Activated CD8-positive, alpha-beta memory T cell treated with anti-CD3 and anti-CD28 coated beads for 24 hours (primary cell): Measurements from ENCODE around the gene FIGN.

Source experiments
- DNase-seq: peaks from one replicate; pipeline ENCODE4 v3.0.0-alpha.2; 2020

FIGN gene, protein sequence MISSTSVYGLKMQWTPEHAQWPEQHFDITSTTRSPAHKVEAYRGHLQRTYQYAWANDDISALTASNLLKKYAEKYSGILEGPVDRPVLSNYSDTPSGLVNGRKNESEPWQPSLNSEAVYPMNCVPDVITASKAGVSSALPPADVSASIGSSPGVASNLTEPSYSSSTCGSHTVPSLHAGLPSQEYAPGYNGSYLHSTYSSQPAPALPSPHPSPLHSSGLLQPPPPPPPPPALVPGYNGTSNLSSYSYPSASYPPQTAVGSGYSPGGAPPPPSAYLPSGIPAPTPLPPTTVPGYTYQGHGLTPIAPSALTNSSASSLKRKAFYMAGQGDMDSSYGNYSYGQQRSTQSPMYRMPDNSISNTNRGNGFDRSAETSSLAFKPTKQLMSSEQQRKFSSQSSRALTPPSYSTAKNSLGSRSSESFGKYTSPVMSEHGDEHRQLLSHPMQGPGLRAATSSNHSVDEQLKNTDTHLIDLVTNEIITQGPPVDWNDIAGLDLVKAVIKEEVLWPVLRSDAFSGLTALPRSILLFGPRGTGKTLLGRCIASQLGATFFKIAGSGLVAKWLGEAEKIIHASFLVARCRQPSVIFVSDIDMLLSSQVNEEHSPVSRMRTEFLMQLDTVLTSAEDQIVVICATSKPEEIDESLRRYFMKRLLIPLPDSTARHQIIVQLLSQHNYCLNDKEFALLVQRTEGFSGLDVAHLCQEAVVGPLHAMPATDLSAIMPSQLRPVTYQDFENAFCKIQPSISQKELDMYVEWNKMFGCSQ

DNA sequence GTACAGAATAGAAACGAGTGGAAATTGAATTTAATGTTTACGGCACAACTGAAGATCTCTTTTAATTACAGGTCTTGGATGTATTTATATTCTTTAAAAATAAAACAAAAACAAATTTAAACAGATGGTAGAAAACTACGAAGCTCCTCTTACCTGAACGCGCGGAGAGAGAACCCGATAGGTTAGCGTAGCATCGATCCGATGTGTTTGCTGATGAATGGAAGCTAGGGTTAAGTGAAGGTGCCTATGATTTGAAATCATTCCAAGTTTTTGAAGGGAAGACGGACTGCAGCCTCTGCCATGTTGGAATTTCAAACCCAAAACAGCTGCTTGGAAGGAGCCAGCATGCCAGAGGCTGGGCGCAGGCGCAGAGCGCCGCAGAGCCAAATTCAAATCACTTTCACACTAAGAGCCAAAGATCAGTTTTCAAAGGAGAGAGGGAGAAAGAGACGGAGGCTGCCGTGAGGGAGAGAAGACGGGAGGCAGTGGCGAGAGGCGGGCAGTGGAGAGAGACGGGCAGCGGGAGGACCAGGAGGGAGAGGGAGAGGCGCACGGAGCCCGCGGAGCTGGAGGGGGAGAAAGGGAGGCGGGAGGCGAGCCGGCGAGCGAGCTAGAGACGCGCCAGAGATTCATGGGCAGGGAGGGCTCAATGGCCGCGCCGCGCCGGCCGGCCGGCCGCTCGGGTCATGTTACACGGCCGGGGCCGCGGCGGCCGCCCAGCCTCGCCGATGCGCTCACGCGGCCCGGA lies at the start of gene FIGN:
FIGN (minus strand) TSS at position 324 of the 748 bp plus-strand sequence. CDS start 1,081 bp downstream, outside the sequence.
- no peak for DNase-seq

DNA sequence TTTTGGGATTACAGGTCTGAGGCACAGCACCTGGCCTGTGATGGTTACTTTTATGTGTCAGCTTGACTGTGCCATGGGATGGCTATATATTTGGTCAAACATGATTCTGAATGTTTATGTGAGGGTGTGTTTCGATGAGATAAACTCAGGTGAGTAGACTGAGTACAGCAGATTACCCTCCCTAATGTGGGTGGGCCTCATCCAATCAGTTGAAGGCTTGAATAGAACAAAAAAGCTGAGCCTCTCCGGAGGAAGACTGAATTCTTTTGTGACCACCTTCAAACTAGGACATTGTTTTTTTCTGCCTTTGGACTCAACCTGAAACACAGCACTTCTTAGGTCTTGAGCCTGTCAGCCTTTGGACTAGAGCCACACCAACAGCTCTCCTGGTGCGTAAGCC lies 49.4 kb upstream of the FIGN start:
- DNase-seq: no peak

DNA sequence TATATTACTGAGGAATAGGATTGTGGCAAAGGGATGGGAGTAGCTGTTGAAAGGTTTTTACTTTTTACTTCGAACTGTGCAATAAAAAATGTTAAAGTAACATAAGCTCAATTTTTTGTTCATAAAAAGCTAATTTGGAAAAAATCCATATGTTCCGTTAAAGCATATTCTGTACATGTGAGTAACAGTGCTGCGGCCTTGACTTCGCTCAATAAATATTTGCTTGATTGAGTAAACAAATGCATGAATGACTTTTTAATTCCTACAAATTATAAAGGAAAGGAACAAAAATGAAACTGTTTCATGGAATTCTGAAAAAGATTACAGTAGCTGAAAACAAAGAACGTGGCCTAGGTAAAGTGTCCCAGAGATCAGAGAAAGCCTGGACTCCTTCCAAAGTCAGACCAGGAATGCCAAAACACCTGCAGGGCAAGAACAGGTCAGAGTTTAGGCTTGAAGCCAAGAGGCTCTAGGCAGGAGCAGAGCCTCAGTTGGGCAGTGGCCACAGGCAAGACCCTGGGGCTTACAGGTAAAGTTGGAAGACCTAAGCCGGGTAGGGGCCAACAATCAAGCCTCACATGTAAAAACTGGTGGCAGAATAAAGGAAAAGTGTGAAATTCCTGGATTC lies 44.3 kb upstream of the FIGN start:
- DNase-seq: no peak

DNA sequence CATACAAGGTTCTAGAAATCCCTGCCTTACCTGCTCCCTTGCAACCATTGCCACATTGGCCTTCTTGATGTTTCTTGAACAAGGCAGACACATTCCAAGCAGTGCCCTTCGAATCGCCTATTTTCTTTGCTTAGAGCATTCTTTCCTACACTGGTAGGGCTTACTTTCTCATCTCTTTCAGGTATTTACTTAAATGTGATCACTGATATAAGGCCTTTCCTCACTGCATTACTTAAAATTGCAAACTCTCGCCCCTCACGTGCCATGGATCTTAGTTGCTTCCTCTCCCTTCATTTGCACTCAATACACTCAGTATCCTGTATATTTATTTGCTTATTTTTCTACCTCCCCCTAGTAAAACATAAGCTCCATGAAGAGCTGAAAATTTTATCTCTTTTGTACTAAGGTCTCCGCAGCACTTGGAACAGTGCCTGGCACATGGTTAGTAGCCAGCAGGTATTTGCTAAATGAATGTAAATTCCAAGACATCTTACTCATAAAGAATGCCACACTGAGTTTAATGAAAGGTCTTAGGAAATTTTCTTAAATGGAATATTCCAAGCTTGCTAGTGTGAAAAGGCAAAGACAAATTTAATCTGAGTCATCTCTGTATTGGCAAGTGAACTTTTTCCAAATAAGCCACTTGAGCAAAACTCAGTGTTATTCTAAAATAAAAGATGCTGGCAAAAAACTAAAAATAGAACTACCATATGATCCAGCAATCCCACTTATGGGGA lies 42.4 kb upstream of the FIGN start:
- no peak for DNase-seq

DNA sequence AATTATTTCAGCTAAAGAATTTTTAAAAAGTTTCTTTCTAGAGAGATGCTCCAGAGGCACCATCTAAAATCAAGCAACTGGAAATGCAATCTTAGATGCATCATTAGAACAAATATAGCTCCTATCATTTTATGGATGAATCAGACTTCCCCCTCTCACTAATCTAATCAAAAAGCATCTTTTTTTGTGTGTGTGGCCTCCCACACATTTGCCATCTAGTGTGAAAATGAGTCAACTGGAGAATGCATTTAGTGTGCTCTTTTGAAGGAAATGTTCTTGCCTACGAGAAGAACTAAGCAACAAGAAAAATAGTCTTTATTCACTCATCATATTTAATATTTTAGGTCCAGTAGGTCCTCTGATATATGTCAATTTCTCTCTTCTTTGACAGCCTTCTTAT lies 39.5 kb upstream of the FIGN start:
- DNase-seq: no peak

DNA sequence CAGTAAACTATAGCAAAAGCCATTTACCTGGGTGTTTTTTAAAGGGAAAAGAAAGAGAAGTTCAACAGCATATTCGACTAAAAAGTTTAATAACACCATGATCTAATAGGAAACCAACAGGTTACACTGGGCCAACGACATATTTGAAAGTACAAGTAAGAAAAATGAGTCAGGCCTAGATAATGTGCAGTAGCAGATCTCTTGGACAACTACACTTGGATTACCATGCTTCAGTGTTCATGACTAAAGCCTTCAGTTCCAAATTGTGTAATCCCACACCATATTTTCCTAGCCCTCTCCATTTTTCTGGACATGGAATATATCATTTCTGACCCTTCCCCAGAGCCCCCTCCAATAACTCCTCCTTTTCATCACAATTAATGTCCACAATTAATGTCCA lies 39.1 kb upstream of the FIGN start:
- DNase-seq: no peak

DNA sequence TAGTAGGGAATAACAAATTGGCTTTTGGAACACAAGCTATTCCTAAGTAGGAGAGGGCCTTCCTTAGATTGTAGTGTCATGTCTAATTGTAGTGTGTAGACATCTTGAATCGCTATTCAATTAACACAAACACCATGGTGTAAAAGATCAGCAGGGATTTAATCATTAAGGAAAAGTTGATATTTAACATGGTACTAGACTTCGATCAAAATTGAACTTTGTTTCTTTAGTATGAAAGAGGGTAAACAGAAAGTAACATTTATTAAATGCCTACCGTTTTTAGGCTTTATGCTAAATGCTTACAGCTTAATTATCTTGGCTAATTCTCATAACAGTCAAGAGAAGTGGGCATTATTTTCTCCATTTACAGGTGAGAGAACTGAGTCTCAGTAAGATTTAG lies 37.5 kb upstream of the FIGN start:
- no peak for DNase-seq

DNA sequence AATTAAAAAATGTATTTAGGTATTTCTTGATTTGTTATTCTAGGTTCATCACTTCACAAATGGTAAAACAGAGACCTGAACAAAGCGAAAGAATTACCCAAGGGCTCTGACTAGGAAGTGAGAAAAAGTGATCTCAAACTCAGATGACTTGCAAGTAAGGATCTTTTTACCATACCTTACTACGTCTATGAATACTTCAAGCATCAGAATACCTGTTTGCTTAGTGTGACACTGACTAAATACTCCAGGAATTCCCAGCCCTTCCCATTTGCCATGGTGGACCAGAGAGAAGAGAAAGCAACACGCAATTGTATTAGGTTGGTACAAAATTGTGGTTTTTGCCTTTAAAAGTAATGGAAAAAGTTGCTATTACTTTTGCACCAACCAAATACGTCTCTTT lies 35.8 kb upstream of the FIGN start:
- DNase-seq: no peak

DNA sequence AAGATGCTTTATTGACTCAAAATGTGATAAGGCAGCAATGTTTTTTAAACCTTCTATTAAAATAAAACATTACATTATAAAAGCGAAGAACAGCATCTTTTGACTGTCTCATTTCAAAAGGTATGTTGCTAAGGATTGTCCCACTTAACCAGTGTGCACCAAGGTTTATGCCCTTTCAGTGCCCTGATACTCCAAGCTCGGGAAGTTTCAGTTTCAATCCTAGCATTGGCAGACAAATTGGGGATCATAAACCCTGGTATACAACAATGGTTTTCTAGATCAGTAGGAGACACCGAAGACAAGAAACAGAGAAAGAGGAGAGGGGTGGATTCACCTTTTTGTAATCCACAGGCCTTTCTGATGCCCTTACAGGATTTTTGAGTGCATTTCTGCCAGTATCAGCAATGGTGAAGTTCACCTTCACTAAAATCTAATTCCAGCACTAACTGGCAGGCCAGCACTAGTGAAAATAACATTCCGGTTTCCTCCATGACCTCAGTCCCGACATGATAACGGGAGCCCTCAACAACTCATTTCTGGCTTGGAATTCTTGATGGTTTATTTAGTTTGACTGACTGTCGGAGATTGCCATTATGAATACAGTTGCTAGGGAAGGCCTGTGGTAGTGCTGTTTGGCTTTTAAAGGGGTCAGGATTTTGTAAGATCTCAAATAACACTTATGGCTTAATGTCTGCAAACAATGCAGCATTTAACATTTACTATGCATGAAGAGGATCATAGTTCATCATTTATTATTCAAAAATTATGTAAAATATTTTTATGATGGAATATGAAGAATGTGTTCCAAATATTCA lies 33.3 kb upstream of the FIGN start:
- no peak for DNase-seq

DNA sequence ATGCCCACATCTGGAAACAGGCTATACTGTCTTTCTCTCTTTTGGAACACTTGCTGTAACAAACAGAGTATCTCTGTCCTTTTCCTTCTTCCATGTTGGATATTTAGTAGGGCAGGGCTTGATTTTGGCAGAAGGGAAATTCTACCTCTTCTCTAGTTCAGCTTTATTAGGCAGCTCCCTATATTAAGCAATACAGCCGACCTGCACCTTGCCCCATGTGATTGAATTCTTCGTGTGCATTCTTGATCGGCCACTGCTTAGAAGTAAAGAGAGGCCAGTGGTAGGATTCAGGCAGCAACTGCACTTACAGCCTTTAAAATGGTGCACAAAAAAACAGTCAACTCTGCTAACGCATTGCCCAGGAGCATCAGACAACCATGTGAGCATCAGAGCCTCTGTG lies 31.3 kb upstream of the FIGN start:
- no peak for DNase-seq

DNA sequence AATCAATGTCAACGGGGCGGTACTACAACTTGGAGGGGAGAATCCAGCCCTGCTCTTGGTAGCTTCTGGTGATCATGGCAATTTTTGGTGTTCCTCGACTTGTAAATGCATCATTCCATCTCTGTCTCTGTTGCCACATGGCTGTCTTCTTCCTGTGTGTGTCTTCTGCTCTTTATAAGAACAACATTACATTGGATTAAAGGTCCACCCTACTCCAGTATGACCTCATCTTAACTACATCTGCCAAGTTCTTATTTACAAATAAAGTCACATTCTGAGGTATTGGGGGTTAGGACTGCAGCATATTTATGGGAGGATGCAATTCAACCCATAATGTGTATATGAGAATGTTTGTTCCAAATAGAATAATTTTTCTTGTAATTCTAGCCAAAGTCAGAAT lies 28.8 kb upstream of the FIGN start:
- no peak for DNase-seq

DNA sequence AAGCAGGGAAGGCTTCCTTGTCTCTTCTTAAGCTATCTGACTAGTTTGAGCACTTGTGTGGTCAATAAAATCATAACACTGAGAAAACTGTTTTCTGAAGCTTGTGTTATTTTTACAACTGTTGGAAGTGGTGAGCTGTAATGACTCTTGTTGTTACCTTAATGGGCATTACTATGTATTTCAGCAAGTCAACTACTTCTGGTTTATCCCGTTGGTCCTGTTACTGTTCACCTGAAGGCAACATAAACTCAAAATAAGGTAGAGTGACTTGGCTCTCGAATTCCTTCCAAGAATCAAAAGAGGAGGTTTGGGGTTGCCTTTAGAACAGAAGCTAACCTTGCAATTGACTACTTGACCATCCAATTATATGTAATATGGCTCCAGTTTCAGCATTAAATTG lies 23.2 kb upstream of the FIGN start:
- no peak for DNase-seq

DNA sequence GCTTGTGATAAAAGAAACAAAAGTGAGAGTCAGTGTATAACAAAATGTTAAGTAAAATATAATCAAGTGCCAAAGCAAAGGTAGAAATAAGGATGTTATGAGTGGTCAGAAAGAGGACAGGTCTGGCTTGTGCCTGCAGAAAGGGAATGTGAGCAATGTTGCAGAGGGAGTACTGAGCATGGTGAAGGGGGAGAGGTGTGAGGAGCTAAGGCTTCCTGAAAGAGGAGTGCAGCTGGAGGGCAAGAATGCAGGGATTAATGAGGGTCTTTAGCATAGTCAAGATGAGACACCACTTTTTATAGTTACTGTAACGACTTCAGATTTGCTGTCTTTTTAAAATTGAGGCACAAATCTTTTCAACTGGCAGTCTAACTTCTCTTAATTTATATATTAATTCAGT lies 22.0 kb upstream of the FIGN start:
- no peak for DNase-seq

DNA sequence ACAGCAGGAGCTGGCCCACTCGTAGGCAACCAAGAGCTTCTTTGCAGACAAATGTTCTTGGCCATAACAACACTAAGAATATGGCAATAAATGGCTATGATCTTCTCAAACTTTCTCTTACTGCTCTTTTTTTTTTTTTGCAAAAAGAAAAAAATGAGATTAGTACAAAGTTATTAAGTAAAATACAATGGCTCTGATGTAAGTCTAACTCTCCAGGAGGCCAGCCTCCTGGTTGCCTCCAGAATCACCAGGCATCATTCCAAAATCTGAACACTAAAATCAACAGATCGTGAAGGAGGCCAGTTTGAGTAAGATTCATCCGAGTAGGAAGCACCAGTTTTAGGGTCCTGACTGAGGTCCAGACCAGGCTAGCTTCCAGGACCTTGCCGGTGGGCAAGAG lies 20.8 kb upstream of the FIGN start:
- DNase-seq: no peak

DNA sequence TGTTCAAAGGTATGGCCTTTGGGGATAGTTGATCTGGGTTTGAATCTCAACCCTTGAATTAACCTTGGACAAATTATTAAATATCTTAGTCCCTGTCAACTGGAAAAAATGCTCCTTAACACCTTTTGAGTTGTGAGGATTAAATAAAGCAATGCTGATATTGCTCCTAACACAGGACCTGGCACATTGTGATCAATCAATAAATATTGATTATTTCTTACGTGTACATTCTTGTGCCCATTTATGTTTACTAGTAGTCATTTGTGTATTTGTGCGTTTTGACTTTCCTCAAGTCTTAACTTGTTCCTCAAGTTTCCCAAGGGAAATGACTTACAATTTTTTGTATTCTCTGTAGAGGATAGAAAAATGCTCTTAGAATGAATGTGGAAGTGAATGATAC lies 19.6 kb upstream of the FIGN start:
- DNase-seq: no peak

DNA sequence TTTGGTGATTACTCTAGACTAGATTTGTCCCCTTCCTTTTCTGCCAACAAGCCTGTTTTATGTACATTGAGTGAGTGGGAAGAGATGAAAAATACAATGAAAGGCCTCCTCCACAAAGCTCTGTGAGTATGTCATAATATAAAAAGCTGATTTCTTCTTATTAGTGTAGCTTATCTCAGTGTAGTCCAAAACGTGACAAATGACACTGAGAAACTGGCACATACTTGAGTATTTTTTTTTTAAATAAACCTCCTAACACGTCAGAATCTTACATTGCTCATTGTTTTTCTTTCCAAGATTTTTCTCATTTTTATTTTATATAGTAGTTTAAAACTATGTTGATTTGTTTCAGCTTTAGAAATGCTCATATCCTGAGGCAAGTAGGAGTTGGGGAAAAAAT lies 17.9 kb upstream of the FIGN start:
- DNase-seq: no peak

DNA sequence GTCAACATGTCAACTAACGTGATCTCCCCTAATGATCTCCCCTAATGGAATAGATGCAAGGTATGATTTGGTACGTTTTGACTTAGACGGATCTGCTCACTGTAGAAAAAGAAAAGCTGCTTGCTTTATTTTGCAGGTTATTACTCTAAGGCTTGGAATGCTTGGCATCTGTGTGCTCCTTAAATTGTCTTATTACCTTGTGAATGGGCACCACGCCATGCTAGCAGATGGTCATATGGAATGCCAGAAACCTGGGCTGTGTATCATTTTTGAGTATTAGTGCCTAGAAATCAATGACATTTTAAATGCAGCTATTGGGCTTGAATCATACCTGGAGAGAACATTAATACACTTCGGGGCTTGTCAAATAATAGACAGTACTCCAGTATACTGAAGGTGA lies 16.5 kb upstream of the FIGN start:
- DNase-seq: no peak

DNA sequence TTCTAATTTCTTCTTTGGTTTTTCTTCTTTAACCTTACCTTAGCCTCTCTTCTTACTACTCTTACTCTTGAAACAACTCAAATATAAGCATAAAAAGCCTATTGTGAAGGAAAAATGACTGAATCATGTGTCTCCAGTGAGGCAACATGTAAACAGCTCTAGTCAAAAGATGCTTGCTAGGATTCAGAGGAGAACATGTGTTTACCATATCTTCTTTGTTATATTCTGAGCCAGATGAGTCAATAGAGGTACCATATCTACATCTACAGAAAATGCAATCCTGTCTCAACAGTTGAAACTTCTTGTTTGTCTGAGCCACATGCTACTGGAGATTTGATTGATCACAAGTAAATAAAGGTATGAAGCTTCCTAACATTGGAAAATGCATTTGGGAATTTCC lies 15.9 kb upstream of the FIGN start:
- no peak for DNase-seq

DNA sequence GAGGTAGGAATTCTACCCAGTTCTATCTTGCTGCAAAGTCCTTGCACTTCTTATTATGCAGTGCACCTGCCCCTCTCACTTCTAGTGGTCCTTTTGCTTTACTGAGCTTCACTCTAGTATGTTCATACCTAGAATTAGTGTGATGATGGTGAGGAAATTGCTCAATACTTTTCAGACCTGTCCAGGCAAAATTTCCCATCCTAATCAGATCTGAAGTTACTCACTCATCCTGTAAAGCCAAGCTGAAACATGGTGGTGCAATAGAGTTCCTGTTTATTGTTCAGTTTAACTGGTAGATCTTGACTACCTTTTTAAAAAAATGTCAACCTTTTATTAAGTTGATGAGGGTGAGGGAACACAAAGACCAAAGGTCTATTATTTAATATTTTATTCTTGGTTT lies 12.6 kb upstream of the FIGN start:
- no peak for DNase-seq

DNA sequence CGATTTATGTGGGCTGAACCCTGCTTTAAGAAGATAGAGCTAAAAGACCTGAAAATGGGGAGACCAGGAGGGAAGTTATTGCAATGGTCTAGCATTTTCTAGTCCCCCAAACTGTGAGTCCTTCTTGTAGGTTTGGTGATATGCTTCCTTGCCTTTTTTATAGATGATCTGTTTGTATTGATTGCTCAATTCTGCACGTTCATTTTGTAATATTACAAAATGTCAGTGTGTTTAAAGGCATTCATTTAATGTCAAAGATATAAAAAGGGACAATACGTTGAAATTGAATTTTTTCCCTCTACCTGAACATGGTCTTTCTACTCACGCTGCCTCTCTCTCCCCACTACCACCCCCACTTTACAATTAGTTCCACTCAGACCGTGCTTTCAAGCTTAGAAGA lies 5.6 kb upstream of the FIGN start:
- DNase-seq: no peak

DNA sequence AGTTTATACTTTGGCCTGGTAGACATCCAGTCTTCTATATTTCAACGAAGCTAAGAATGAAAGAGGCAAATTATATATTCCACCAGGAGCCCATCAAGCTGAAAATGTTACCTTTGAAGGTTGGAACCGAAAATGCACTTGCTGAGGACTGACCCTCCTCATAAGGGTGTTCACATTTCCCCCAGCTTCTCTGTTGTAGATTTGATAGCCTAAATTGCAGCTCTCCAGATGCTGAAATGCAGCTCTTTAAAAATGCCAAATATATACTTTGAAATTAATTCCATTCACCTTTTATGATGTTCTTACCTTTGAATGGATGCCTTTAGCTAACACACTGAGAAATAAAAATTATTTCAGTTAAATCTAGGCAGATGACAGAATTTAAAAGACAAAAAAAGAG lies 1.8 kb upstream of the FIGN start:
- no peak for DNase-seq

DNA sequence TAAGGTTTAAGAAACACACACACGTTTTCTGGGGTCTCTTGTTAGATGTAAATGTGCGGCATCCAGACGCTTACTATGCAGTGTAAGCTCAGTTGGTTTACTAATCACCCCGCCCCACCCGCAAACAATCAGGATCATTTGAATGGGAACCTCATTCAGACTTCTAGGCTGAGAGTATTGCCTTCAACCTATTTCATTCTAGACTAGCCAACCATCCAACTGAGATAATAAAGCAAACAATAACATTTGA lies 1.3 kb upstream of the FIGN start:
- no peak for DNase-seq
